Left ventricle myocardium inferior (tissue), 1 donor: Measurements from ENCODE around the gene OTOA. TPM values are rescaled to one million over a fixed set of nuclear protein-coding genes. Genes with fewer than 3 reads are reported as not detected.

Source experiments
- DNase-seq: peaks from one replicate; pipeline ENCODE4 v3.0.0-alpha.2; 2020
- H3K27ac ChIP-seq: fragments of 200-600 bp; replicated peaks from 2 replicates; pipeline ENCODE4 v1.8.0; 2021
- H3K27me3 ChIP-seq: fragments of 200-600 bp; 2 replicates; pipeline ENCODE4 v1.8.0; 2021; ENCODE audit warnings: low read depth
- H3K36me3 ChIP-seq: fragments of 200-600 bp; 2 replicates; pipeline ENCODE4 v1.8.0; 2021
- H3K4me1 ChIP-seq: fragments of 200-600 bp; 2 replicates; pipeline ENCODE4 v1.8.0; 2021
- H3K4me3 ChIP-seq: fragments of 200-600 bp; 2 replicates; pipeline ENCODE4 v1.8.0; 2021; ENCODE audit warnings: mild to moderate bottlenecking, moderate library complexity
- H3K9me3 ChIP-seq: fragments of 200-600 bp; replicated peaks from 2 replicates; pipeline ENCODE4 v1.8.0; 2021
- intact Hi-C: fragments of 100-400 bp; cut with micrococcal nuclease; formaldehyde crosslinking; loops from one replicate; pipeline ENCODE4 v1.11.0; 2022
- total RNA-seq: library from RNA; stranded (reverse); fragmentation: NEBNext Ultra II Directional; extraction: Animal tissue kit (Norgen Biotek cat#: 25700); gene quantifications from one replicate; pipeline ENCODE4 v1.2.1, GENCODE V29; 2021
- TF ChIP-seq, protein P1 (sequence below): fragments of 200-600 bp; IDR thresholded peaks from 2 replicates; pipeline ENCODE4 v1.8.0; 2021; ENCODE audit warnings: antibody characterized with exemption, mild to moderate bottlenecking, borderline replicate concordance
- donor health status: DM: no; HTN: yes; CAD: no; lungs with severe emphysema.

Gene OTOA
- total RNA-seq, 1 donor from 2014 or later, result 0.11 TPM

DNA sequence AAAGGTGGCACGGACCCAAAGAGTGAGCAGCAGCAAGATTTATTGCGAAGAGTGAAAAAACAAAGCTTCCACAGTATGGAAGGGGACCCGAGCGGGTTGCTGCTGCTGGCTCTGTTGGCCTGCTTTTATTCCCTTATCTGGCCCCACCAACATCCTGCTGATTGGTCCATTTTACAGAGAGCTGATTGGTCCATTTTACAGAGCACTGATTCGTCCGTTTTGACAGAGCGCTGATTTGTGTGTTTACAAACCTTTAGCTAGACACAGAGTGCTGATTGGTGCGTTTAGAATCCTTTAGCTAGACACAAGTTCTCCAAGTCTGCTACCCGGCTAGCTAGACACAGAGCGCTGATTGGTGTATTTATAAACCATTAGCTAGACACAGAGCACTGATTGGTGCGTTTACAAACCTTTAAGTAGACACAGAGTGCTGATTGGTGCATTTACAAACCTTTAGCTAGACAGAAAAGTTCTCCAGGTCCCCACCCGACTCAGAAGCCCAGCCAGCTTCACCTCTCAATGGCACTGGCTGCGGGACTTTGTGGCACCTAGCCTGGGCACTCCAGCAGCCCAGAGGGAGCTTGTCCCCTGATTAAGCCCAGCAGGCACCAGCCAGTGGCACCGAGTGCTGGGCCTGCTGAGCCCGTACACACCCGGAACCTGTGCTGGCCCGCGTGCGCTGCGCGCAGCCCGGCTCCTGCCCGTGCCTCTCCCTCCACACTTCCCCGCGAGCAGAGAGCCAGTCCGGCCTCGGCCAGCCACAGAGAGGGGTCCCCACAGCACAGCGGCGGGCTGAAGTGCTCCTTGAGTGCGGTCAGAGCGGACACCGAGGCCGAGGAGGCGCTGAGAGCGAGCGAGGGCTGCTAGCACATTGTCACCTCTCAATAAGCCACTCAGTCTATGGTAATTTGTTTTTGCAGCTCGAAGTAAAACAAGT is 26.5 kb upstream of the OTOA start:
- Histone ChIP-seq H3K9me3 (no peaks in the 10 kb centered on the region), H3K27me3 (no peaks in the 10 kb centered on the region), H3K36me3 (no peaks in the 10 kb centered on the region), H3K27ac (no peak overlapping the region), H3K4me3 (no peak overlapping the region), H3K4me1 (peaks cover 8% of the 10 kb centered on the region)
- TF ChIP-seq, protein P1, sequence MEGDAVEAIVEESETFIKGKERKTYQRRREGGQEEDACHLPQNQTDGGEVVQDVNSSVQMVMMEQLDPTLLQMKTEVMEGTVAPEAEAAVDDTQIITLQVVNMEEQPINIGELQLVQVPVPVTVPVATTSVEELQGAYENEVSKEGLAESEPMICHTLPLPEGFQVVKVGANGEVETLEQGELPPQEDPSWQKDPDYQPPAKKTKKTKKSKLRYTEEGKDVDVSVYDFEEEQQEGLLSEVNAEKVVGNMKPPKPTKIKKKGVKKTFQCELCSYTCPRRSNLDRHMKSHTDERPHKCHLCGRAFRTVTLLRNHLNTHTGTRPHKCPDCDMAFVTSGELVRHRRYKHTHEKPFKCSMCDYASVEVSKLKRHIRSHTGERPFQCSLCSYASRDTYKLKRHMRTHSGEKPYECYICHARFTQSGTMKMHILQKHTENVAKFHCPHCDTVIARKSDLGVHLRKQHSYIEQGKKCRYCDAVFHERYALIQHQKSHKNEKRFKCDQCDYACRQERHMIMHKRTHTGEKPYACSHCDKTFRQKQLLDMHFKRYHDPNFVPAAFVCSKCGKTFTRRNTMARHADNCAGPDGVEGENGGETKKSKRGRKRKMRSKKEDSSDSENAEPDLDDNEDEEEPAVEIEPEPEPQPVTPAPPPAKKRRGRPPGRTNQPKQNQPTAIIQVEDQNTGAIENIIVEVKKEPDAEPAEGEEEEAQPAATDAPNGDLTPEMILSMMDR, result no peak
- DNase-seq, result no peak
- intact Hi-C loops, result no loop called here

DNA sequence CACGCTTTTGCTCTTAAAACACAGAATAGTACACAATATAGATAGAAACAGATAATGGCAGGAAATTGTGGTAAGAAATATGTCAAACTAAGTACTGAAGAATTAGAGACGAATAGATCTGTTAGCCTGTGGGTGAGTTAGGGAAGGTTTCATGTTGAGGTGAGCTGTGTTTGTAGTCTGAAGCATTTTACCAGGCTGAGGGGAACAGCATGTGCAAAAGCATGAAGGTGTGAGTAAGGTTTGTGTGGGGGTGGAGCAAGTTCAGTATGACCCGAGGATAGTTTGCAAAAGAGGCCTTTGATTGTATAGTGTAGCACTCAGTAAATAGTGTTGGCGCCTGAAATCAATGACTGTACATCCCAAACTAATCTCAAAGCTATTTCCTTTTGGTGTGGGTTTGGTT is 25.2 kb upstream of the OTOA start:
- H3K9me3 ChIP-seq, result no peaks in the 10 kb centered on the region
- intact Hi-C loops, result no loop called here
- TF ChIP-seq, protein P1, result no peak

DNA sequence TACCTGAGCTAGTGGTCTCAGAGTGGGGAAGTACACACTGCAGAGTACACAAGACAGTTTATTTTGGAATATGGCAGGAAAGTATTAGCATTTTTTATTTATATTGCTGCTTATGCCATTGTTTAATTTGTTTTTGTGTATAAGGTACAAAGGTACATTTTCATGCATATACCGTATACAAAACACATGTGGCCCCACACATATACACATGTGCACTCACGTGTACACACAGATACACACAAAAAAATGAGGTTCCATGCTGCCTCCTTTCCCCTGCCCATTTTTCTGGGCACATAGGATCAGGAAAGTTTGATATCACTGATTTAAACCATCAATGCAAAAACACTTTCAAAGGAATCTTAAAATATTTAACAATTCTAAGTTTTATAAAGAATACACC is 24.3 kb upstream of the OTOA start:
- Histone ChIP-seq H3K27me3 (no peaks in the 10 kb centered on the region), H3K4me3 (no peak overlapping the region), H3K27ac (no peak overlapping the region), H3K9me3 (no peaks in the 10 kb centered on the region), H3K36me3 (no peaks in the 10 kb centered on the region), H3K4me1 (peaks cover 15% of the 10 kb centered on the region)
- intact Hi-C loops, result no loop called here
- TF ChIP-seq, protein P1, result no peak
- DNase-seq, result no peak

More for the DNA sequence above, 25.2 kb upstream of the OTOA start:
- Histone ChIP-seq H3K27ac (no peak overlapping the region), H3K27me3 (no peaks in the 10 kb centered on the region), H3K36me3 (no peaks in the 10 kb centered on the region), H3K4me3 (no peak overlapping the region), H3K4me1 (peaks cover 8% of the 10 kb centered on the region)
- no peak for DNase-seq

DNA sequence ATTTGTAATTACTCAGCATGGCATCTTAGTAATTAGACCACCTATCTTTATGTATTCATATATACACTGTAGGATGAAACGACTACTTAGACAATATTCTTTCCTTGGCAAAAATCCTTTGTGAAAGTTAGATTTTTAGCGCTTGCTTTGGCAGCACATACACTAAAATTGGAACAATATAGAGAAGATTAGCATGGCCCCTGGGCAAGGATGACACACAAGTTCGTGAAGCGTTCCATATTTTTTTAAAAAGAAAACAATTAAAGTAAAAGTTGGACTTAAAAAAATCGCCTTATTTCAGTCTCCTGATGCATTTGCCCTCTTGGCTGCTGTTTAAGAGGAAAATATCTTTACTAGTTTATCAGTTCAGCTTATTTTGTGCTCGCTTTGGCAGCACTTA is 21.9 kb upstream of the OTOA start:
- intact Hi-C loops, result no loop called here
- Histone ChIP-seq H3K4me1 (peaks cover 38% of the 10 kb centered on the region), H3K4me3 (no peak overlapping the region), H3K27me3 (no peaks in the 10 kb centered on the region), H3K9me3 (no peaks in the 10 kb centered on the region), H3K27ac (no peak overlapping the region), H3K36me3 (no peaks in the 10 kb centered on the region)
- TF ChIP-seq, protein P1, result no peak
- no peak for DNase-seq

DNA sequence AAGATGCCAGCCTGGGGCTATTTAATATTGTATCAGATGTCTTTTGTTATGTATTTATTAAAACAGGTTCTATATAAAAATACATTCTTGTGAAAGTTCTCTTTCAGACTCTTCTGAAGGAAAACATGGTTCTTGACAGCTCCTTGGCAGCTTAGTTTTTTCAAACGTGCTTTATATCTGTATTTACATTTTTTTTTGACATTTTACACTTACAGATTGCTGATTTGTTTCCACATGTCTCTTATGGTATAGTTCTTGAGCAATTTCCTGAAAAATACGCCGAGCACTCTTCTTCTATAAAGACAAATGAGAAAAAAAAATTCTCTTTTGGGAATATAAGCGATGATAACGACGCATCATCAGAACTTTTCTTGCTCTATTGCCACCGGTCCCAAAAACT is 20.9 kb upstream of the OTOA start:
- Histone ChIP-seq H3K27ac (no peak overlapping the region), H3K36me3 (no peaks in the 10 kb centered on the region), H3K4me3 (no peak overlapping the region), H3K4me1 (peaks cover 38% of the 10 kb centered on the region), H3K9me3 (no peaks in the 10 kb centered on the region), H3K27me3 (no peaks in the 10 kb centered on the region)
- DNase-seq, result no peak
- intact Hi-C loops, result no loop called here
- TF ChIP-seq, protein P1, result no peak
